Subcutaneous abdominal adipose tissue (tissue), 5 donors: ENCODE measurements around the gene ICA1.
A peak's percentile ranks its signal among the peaks of the same experiment; 100 is the strongest.
"Not testable (repeated sequence)": the region's sequence is repeated elsewhere in the genome, so short reads cannot be mapped to it uniquely, and the experiment has no call there.

Source experiments
- H3K27ac ChIP-seq: one replicate; pipeline ENCODE4 v1.7.0; 2013; ENCODE audit warnings: low read depth, mild to moderate bottlenecking, inconsistent platforms, low read length, moderate library complexity
- H3K27me3 ChIP-seq, 5 donors: one replicate each; pipeline ENCODE4 v1.7.0; 2013; ENCODE audit warnings: low read length in 5 of 5, inconsistent platforms in 1 of 5; ENCODE audit not compliant: control insufficient read depth in 5 of 5, insufficient read depth in 4 of 5
- H3K36me3 ChIP-seq, 5 donors: one replicate each; pipeline ENCODE4 v1.7.0; 2013; ENCODE audit warnings: low read length in 5 of 5; ENCODE audit not compliant: control insufficient read depth in 5 of 5, insufficient read depth in 5 of 5
- H3K4me1 ChIP-seq, 5 donors: one replicate each; pipeline ENCODE4 v1.7.0; 2013; ENCODE audit warnings: low read length in 5 of 5, mild to moderate bottlenecking in 3 of 5, moderate library complexity in 1 of 5; ENCODE audit not compliant: control insufficient read depth in 5 of 5, insufficient read depth in 5 of 5
- H3K4me3 ChIP-seq, 5 donors: one replicate each; pipeline ENCODE4 v1.7.0; 2013; ENCODE audit warnings: low read length in 5 of 5, low read depth in 1 of 5
- H3K9ac ChIP-seq, 5 donors: one replicate each; pipeline ENCODE4 v1.7.0; 2013; ENCODE audit warnings: low read length in 5 of 5, mild to moderate bottlenecking in 4 of 5, moderate library complexity in 3 of 5
- H3K9me3 ChIP-seq, 5 donors: one replicate each; pipeline ENCODE4 v1.7.0; 2013; ENCODE audit warnings: low read length in 5 of 5; ENCODE audit not compliant: control insufficient read depth in 5 of 5
- donor health status: healthy.
- donor health status: healthy.
- donor health status: healthy.
- donor health status: healthy.
- donor health status: healthy.

The ICA1 gene

DNA sequence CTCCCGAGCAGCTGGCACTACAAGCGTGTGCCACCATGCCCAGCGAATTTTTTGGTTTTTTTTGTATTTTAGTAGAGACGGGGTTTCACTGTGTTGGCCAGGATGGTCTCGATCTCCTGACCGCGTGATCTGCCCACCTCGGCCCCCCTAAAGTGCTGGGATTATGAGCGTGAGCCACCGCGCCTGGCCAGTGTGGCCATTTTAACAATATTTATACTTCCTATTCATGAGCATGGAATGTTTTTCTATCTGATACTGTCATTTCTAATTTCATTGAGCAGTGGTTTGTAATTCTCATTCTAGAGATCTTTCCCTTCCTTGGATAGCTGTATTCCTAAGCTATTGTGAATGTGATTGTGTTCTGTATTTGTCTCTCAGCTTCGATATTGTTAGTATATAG is 197.1 kb downstream of the ICA1 start:
- Histone ChIP-seq H3K9ac (no peak overlapping the region), H3K27ac (peak overlapping the region; percentile 13), H3K36me3 (peaks cover 0 to 19% (median 16%) of the 10 kb centered on the region in 5 donors), H3K4me3 (no peak overlapping the region), H3K27me3 (no peaks in the 10 kb centered on the region), H3K4me1 (peaks cover 0 to 16% (median 13%) of the 10 kb centered on the region in 5 donors), H3K9me3 (peaks cover 0 to 5% (median 0%) of the 10 kb centered on the region in 5 donors)

DNA sequence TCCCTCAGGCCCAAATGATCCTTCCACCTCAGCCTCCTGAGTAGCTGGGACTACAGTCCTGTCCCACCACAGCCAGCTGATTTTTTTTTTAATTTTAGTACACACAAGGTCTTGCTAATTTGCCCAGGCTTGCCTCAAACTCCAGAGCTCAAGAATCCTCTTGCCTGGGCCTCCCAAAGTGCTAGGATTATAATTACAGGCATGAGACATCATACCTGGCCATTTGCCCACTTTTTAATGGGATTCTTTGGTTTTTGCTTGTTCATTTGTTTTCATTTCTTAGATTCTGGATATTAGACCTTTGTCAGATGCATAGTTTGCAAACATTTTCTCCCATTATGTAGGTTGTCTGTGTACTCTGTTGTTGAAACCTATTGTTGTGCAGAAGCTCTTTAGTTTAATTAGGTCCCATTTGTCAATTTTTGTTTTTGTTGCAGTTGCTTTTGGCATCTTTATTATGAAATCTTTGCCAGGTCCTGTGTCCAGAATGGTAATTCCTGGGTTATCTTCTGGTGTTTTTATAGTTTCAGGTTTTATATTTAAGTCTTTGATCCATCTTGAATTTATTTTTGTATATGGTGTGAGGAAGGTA is 198.2 kb downstream of the ICA1 start:
- Histone ChIP-seq H3K27ac (no peak overlapping the region), H3K9ac (no peak overlapping the region), H3K36me3 (peaks cover 3 to 20% (median 17%) of the 10 kb centered on the region in 5 donors), H3K9me3 (peaks cover 0 to 5% (median 0%) of the 10 kb centered on the region in 5 donors), H3K4me1 (peaks cover 0 to 7% (median 4%) of the 10 kb centered on the region in 5 donors), H3K27me3 (no peaks in the 10 kb centered on the region), H3K4me3 (no peak overlapping the region)

DNA sequence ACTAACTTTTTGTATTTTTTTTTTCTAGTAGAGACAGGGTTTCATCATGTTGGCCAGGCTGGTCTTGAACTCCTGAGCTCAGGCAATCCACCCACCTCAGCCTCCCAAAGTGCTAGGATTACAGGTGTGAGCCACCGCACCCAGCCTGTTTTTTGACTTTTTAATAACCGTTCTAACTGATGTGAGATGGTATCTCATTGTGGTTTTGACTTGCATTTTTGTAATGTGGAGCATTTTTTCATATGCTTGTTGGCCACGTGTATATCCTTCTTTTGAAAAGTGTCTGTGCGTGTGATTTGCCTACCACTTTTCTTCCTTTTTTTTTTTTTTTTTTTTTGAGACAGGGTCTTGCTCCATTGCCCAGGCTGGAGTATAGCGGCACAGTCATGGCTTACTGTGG is 198.7 kb downstream of the ICA1 start:
- not testable (repeated sequence) for H3K9me3 ChIP-seq, H3K27ac ChIP-seq, H3K4me3 ChIP-seq, H3K27me3 ChIP-seq, H3K9ac ChIP-seq, H3K4me1 ChIP-seq
- peaks cover 3 to 20% (median 17%) of the 10 kb centered on the region in 5 donors for H3K36me3 ChIP-seq
